ENCODE measurements around the gene IGSF6.
"Not testable (repeated sequence)": the region's sequence is repeated elsewhere in the genome, so short reads cannot be mapped to it uniquely, and the experiment has no call there.

IGSF6 gene

DNA sequence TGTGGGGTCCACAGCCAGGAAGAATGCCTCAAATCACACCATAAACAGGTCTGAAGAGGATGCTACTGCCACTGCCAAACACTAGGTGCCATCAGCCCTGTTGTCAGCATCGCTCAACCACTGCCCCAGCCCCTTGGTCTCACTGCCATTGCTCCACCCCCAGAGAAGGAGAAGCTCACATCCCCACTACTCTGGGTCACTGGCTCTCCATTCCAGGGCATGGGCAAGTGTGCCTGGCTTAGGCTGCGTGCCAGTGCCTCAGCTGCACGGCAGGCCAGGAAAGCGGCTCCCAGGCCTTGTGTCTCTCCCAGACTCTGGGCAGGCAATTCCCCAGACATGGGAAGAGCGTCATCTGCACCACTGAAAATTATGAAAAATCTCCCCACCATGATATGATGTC is 1.2 kb upstream of the IGSF6 start:
- no peak for DNase-seq (ENCODE audit: low read depth)
- TF ChIP-seq, protein P1, sequence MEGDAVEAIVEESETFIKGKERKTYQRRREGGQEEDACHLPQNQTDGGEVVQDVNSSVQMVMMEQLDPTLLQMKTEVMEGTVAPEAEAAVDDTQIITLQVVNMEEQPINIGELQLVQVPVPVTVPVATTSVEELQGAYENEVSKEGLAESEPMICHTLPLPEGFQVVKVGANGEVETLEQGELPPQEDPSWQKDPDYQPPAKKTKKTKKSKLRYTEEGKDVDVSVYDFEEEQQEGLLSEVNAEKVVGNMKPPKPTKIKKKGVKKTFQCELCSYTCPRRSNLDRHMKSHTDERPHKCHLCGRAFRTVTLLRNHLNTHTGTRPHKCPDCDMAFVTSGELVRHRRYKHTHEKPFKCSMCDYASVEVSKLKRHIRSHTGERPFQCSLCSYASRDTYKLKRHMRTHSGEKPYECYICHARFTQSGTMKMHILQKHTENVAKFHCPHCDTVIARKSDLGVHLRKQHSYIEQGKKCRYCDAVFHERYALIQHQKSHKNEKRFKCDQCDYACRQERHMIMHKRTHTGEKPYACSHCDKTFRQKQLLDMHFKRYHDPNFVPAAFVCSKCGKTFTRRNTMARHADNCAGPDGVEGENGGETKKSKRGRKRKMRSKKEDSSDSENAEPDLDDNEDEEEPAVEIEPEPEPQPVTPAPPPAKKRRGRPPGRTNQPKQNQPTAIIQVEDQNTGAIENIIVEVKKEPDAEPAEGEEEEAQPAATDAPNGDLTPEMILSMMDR (IDR thresholded peaks at IDR 0.05; ENCODE audit: low read length, missing control alignments) = no peak
- H3K4me3 ChIP-seq (replicated peaks; ENCODE audit: low read depth, low read length) = no peak overlapping the region

DNA sequence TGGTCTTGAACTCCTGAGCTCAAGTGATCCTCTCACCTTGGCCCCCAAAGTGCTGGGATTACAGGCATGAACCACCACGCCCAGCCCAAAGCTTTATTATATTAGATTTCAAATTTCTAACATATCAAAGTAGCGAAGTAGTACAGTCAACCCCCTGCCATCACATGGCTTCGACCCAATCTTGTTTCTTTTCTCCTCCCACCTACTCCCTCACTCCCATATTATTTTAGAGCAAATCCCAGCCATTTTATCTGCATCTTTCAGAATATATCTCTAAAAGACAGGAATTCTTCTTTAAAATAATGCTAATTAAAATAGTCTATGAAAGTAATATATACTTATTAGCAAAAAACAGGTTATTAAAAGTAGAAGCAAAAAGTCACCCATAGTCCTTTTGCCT is 893 bp downstream of the IGSF6 start:
- no peak overlapping the region for H3K4me3 ChIP-seq (replicated peaks; ENCODE audit: low read depth, low read length)
- DNase-seq (ENCODE audit: low read depth) = no peak
- TF ChIP-seq, protein P1 (IDR thresholded peaks at IDR 0.05; ENCODE audit: low read length, missing control alignments) = no peak

DNA sequence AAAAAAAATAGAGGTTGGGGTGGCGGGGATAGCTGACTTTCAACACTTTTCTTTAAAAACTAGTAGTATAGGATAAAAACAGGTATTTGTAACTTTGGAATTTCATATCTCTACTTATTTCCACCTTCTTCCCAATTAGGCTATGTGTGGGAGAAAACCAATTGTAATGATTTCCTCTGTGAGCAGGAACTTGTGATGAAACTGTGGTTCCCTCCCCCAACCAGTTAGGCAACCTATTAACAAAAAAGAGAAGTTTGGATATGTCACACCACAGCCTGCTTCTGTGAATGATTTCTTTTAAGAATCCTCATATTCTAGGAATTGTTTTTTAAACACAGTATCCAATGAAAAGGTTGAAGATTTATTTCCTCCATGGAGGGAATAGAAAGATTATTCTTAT is 1.9 kb downstream of the IGSF6 start:
- H3K4me3 ChIP-seq (replicated peaks; ENCODE audit: low read depth, low read length) = no peak overlapping the region
- peak; percentile 66 for DNase-seq (ENCODE audit: low read depth)
- TF ChIP-seq, protein P1 (IDR thresholded peaks at IDR 0.05; ENCODE audit: low read length, missing control alignments) = no peak

DNA sequence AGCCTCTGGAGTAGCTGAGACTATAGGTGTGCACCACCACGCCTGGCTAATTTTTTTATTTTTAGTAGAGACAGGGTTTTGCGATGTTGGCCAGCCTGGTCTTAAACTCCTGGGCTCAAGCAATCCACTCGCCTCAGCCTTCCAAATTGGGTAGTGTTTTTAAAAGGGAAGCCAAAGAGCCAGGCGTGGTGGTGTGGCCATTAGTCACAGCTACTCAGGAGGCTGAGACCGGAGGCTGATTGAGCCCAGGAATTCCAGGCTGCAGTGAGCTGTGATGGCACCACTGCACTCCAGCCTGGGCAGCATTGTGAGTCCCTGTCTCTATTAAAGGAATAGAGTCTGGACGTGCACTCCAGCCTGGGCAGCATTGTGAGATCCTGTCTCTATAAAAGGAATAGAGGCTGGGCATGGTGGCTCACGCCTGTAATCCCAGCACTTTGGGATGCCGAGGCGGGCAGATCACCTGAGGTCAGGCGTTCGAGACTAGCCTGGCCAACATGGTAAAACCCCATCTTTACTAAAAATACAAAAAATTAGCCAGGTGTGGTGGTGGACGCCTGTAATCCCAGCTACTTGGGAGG is 2.5 kb downstream of the IGSF6 start:
- not testable (repeated sequence) for H3K4me3 ChIP-seq (replicated peaks; ENCODE audit: low read depth, low read length); DNase-seq (ENCODE audit: low read depth)

DNA sequence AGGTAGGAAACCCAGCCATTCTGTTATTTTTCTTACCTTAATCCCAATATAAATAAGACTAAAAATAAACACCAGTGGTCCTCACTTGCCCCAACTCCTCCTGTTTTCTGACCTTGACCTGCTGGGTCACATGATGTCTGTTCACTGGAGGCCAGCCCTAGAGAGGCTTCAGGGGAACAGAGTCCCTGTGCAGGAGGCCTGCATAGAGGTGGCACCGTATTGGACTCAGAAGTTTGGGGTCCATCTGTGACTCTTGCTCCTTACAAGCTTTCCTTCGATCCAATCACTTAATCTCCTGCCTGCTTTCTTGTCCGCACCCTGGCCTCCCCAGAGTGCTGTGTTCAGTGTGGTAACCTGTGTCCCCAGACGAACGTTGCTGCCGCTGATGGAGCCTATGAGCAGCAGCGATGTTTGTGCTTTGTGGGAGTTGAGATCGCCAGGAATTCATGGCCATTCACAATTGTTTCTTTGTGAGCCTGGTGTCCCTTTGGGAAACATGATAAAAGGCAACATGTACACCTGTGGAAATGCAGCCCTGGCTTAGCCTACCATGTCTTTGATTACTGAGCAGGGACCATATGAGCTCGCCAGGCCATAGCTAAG is 4.7 kb downstream of the IGSF6 start:
- TF ChIP-seq, protein P1 (IDR thresholded peaks at IDR 0.05; ENCODE audit: low read length, missing control alignments) = no peak
- no peak for DNase-seq (ENCODE audit: low read depth)
- H3K4me3 ChIP-seq (replicated peaks; ENCODE audit: low read depth, low read length) = no peak overlapping the region

DNA sequence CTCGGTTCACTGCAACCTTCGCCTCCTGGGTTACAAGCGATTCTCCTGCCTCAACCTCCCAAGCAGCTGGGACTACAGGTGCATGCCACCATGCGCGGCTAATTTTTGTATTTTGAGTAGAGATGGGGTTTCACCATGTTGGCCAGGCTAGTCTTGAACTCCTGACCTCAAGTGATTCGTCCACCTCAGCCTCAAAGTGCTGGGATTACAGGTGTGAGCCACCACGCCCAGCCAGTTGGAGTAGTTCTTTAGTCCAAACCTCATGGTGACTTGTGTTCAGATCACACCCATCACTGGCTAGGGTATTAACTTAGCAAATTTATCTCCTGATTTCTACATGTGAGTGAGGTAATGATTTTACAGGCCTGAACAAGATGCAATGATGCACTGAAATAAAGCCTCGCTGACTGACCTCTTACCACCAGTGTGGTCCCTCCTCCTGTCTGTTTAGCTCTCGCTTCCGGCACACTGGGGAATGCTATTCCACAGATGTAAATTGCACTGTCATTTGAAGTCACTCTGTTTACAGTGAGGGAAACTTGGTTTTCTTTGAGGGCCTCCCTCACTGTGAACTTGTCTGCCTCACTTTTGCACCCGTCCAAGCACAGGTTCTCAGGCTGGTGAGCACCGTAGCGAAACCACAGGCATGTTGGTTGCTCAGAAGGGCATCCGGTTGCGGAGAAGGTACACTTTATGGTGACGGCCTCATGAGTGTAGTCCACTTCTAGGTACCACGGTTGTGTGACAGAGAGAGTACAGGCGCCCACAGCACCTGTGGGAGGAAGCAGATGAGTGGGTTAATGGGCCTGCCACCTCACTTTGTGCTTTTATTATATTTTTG is 5.5 kb downstream of the IGSF6 start:
- no peak overlapping the region for H3K4me3 ChIP-seq (replicated peaks; ENCODE audit: low read depth, low read length)
- TF ChIP-seq, protein P1 (IDR thresholded peaks at IDR 0.05; ENCODE audit: low read length, missing control alignments) = no peak
- no peak for DNase-seq (ENCODE audit: low read depth)

DNA sequence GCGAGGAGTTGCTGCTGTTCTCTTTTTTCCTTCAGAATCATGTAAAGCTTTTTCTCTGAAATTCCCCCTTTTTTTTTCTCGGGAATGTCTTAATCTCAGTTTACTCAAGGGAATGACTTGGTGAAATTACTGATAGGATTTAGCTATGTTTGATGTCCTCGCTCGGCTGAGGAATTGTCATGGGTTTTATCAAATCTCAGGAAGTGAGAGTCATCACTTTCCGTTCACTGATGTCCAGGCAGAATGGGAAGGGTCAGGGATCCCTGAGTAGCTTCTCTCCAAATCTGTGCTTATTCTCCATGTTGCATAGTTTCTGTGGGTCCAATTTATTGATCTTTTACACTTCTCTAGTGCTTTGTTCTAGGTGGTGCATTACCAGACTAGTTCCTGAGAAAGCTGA is 6.3 kb downstream of the IGSF6 start:
- TF ChIP-seq, protein P1 (IDR thresholded peaks at IDR 0.05; ENCODE audit: low read length, missing control alignments) = no peak
- H3K4me3 ChIP-seq (replicated peaks; ENCODE audit: low read depth, low read length) = peak overlapping the region; percentile 36
- no peak for DNase-seq (ENCODE audit: low read depth)
